Measurements from ENCODE around the gene PLEKHM1.

The PLEKHM1 gene

GRCh38 chr17:45425125-45425983 lies 65.2 kb downstream of the PLEKHM1 start:
- DNase-seq, result peak; percentile 43

DNA sequence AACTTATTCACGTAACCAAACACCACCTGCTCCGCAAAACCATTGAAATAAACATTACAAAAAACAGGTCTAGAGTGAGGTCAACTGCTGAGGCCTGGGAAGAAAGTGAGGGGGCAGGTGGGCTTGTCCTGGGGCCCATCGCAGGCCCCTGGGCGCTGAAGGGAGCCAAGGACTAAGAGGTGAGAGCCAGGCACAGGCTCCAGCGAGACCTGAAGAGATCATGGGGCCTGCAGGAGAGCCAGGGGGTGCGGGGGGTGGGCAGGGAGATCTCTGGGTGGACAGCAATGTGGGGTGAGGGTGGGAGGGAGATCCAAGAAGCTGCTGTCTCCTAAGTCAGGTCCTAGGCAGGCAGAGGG lies 65.8 kb downstream of the PLEKHM1 start:
- DNase-seq, result no peak

DNA sequence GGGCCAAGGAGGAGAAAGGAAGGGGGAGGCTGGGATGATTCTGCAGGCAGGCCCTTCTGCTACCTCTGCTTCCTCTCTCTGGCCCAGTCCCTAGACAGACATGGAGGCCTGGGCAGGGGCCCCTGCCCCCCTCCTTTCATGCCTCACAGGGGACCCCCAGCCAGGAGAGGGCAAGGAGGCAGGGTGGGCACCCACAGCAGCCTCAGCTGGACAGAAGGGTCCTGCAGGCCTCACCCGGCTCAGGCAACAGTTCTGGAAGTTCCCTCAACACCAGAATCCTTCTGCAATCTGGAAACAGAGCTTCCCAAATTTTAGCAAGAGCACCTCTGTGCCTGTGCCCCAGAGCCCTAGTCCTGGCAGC lies 66.6 kb downstream of the PLEKHM1 start:
- no peak for DNase-seq

DNA sequence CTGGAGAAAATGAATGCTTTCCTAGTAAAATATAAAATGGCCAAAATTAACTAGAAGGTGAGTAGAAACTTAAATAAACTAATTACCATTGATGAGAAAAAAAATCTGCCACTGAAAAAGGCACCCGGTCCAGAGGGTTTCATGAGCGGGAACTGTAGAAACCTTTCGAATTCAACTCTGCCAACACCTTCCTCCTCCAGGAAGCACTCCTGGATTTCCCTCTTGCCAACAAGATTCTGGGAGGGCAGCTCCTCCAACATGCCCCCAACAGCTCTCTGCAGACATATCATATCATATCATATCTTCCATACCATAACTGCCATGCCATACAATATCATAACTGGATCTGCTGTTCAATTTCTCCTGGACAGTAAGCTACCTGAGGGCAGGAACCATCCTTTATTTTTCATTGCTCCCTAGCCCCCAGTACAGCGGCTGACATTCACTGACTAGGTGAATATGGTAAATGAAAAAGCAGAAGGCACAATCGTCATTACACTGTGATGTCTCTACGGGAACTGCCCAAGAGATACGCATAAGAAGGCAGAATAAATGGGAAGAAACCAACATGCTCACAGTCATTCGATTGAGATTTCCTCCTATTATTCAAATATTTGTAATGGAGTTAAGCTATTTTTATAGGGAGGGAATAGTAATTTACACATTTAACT lies 67.1 kb downstream of the PLEKHM1 start:
- no peak for DNase-seq

DNA sequence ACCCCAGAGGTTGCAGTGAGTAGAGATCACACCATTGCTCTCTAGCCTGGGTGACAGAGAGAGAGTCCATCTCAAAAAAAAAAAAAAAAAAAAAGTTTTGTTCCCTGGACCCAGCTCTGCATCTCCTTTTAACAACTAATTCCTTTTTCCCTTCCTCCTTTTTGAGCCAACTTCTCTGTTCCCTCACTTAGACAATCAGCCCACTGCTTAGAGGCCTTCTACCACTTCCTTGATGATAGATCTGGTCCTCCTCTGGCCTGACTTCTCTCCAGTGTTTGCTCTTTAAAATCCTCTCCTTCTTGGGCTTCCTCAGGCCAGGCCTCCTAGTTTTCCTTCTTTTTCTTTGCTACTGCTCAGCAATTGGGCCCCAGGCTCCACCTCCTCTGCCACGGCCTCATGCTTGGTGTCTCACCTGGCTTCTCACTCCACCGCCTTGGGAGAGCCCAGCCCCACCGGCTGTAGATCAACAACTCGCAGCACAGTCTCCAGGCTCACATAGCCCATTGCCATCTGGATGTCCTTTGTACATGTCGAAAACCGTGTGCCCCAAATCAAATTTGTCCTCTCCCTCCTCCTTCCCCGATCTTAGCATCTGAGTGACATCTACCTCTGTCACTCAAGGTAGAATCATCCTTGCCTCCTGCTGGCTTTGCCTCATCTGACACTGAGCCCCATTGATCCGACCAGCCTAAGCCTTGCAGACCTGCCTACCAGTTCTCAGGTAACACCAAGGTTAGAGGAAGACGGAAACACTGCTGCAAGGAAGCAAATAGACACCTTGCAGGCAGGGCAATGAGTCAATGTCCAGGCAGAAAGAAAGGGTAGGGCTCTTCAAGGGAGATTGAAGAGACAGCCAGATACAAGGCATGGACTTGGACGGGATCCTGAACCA lies 75.3 kb downstream of the PLEKHM1 start:
- peak; percentile 61 for DNase-seq

DNA sequence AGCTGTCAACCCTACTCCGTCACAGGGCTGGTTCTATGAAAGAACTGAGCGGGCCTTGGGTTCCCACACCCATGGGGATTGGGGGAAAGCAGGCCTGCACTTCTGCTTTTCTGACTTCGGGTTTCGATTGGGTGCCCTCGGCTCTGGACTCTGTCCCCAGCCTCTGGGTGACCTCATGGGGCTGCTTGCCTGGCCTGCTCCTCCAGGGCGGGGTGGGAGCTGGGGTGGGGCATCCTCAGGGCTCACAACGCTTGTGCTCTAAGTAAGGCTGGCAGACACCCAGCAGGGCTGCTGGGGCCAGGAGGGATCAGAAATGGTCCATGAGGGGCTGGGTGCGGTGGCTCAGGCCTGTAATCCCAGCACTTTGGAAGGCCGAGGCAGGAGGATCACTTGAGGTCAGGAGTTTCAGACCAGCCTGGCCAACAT lies 77.0 kb downstream of the PLEKHM1 start:
- peak; percentile 94 for DNase-seq

GRCh38 chr17:45411348-45412105 lies 79.0 kb downstream of the PLEKHM1 start:
- DNase-seq, result peak; percentile 47

GRCh38 chr17:45410144-45411091 lies 80.1 kb downstream of the PLEKHM1 start:
- DNase-seq, result peak; percentile 64

GRCh38 chr17:45409659-45410076 lies 80.9 kb downstream of the PLEKHM1 start:
- DNase-seq, result no peak

DNA sequence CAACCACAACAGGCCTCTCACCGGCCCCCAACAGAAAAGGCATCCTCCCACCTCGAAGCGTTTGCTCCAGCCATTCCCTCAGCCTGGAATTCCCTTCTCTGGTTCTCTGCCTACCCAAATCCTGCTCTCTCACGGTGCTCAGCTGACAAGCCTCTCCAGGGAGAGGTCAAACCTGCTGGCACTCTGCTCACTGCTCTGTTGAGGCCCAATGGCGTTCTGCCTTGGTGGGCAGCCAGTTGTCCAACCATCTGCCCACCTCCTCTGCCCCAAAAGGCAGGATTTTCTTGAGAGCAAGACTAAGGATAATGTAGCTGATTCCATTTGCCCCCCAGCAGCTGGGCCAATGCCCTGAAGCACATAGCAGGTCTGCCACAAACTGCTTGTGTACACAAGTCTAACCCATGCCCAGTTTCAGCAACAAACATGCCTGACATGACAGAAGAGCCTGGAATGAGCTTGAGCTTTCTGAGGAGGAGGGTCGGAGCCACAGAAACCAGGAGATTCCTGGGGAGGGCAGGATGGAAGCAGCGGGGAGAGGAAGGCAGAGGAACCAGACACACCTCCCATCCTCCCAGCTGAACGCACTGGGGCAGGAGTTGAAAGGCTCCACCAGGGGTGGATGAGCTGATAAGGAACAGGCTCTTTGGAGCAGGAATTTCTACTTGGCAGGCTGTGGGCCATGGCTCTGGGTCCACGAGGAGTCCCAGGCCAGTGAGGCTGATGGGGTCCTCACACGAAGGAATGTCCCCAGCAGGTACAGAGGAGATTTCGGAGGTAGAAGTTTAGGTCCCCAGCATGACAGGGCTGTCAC lies 81.7 kb downstream of the PLEKHM1 start:
- DNase-seq, result no peak

- DNase-seq, result peak; percentile 20
These were observed 84.4 kb downstream of the PLEKHM1 start for GRCh38 chr17:45406107-45406506.

DNA sequence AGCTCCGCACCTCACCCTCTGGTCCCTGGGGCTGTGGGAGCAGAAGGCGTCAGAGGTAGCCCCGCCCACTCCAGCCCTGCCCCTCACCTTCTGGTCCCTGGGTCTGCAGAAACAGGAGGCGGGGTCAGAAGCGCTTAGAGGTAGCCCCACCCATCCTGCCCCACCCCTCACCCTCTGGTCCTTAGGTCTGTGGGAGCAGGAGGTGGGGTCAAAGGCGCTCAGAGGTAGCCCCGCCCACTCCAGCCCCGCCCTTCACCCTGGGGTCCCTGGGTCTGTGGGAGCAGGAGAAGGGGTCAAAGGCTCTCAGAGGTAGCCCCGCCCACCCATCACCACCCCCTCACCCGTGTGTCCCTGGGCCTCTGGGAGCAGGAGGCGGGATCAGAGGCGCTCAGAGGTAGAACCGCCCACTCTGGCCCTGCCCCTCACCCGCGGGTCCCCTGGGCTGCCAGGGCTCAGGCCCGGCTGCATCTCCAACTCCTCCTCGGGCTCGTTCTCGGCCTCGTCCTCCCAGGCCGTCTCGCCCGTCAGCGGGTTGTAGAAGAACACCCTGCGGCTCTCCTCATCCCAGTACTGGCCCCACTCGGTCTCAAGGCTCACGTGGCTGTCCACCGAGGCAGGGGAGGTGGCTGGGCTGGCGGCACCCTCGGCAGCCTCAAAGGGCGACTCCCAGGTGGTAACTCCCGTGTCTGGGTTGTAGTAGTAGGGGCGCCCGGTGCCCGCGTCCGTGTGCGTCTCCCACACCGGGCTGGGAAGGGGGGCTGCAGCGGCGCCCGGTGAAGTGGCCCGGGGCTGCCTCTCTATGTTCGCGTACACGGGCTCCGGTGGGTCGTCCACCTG lies 85.1 kb downstream of the PLEKHM1 start:
- DNase-seq, result no peak

GRCh38 chr17:45404870-45405249 lies 85.7 kb downstream of the PLEKHM1 start:
- no peak for DNase-seq

DNA sequence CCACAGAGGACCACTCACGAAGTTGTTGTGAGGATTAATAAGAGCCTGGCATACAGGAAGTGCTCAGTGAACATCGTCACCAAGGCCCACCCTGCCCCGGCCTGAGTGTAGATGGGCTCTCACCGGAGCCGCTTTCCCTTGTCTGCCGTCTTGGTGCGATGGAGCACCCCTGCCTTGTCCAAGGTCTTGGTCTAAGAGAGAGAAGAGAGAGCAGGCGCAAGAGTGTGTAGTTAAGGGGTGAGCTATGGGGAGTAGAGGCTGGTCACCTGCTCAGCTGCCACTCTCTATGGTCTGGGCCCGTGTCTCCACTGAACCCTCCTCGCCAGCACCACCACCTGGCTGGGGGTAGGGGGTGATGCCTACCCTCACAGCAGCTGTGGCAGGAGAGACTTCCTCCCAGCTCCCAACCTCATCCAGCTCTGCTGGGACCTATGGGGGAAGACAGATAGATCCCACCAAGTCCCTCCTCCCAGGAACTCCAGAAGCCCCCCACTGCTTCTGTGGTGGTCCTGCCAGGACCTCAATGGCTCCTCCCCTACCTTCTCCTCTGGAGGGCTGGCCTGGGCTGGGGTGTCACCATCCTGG lies 86.5 kb downstream of the PLEKHM1 start:
- DNase-seq, result no peak

DNA sequence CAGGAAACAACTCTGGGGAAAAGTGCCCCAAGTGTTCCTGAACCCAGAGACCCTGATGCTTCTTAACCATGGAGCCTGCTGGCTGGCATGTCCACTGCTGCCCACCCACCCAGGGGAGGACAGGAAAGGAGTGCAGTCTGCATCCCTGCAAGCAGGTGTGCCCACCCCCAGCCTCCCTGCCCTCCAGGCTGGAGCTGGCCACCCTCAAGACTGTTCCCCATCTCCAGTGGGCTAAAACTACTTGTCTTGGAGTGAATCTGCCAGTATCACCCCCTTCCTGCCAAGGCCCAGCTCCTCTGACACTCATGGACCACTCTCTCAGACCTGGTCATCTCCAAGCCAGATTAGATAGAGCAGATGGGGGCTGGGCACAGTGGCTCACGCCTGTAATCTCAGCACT lies 87.6 kb downstream of the PLEKHM1 start:
- DNase-seq, result no peak

DNA sequence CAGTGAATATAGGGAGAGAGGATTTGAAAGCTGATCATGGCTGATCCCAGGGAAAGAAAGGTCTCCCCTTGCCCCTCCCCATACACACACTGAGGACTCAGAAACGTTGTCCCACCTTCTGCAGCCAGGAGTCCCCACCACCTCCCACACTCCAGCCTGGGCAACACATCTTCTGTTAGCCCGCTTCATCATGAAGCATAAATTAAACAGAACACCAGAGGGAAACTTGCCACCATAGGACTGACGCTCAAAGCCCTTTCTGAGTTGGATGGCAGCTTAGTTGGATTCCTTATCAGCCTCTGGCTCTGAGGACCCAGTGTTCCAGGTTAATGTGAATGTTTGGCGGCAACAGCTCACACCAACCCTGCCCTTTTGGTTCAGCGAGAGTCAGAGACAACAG lies 91.7 kb downstream of the PLEKHM1 start:
- no peak for DNase-seq

DNA sequence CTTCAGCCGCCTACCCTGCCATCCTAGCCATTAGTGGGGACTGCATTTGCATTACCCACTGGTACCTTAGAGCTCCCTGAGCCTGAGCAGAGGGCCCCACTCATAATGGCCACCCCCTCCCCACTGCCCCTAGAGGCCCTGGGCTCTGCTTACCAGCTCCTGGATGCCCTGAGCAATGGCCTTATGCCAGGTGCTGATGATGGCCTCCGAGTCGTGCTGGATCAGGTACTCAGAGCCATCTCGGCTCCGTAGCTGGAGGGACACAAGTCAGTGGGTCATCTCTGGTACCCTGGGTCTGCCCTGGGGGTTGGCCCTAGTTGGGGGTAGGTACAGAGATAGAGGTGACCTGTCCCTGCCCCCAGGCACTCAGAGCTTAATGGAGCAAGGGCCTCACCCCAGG lies 92.7 kb downstream of the PLEKHM1 start:
- DNase-seq, result no peak

- no peak for DNase-seq
These were observed 93.9 kb downstream of the PLEKHM1 start for GRCh38 chr17:45396496-45397205.
